Hepatocyte (in vitro differentiated cells): ENCODE results near the gene COA1.

ENCODE experiments used
- EZH2 ChIP-seq: fragments of 200-600 bp; sonication (generic); IDR thresholded peaks from 2 replicates; pipeline ENCODE4 v1.6.1; 2016; ENCODE audit warnings: antibody characterized with exemption, mild to moderate bottlenecking, borderline replicate concordance
- EZH2phosphoT487 ChIP-seq: fragments of 200-600 bp; sonication (generic); IDR thresholded peaks from one replicate; pipeline ENCODE4 v1.6.1; 2018; ENCODE audit warnings: antibody characterized with exemption, mild to moderate bottlenecking, low read depth, moderate library complexity; ENCODE audit not compliant: unreplicated experiment, severe bottlenecking
- TF ChIP-seq, protein P1 (sequence below): fragments of 200-600 bp; sonication (generic); IDR thresholded peaks from 2 replicates; pipeline ENCODE4 v1.5.1; 2016; ENCODE audit warnings: antibody characterized with exemption, mild to moderate bottlenecking; ENCODE audit not compliant: poor library complexity

DNA sequence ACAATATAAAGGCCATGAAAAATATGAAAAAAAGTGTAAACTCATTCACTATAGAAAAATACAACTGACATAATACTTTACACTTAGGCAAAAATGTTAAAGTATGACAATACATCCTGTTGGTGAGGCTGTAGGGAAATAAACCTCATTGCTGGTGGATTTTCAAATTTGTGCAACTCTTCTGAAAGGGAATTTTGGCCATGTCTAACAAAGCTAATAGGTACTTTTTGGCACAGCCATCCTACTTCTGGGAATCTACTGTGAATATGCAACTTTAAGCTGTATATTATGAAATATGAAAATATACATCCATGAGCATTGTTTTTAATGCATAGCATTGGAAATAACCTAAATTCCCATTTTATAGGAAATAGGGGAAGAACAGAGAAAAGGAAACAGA, 13.4 kb upstream of the COA1 start:
- TF ChIP-seq EZH2 (no peak), EZH2phosphoT487 (no peak)
- TF ChIP-seq, protein P1, sequence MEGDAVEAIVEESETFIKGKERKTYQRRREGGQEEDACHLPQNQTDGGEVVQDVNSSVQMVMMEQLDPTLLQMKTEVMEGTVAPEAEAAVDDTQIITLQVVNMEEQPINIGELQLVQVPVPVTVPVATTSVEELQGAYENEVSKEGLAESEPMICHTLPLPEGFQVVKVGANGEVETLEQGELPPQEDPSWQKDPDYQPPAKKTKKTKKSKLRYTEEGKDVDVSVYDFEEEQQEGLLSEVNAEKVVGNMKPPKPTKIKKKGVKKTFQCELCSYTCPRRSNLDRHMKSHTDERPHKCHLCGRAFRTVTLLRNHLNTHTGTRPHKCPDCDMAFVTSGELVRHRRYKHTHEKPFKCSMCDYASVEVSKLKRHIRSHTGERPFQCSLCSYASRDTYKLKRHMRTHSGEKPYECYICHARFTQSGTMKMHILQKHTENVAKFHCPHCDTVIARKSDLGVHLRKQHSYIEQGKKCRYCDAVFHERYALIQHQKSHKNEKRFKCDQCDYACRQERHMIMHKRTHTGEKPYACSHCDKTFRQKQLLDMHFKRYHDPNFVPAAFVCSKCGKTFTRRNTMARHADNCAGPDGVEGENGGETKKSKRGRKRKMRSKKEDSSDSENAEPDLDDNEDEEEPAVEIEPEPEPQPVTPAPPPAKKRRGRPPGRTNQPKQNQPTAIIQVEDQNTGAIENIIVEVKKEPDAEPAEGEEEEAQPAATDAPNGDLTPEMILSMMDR: no peak
